Coronary artery (tissue), 2 donors: ENCODE results near the gene CEP85L.
A peak's percentile ranks its signal among the peaks of the same experiment; 100 is the strongest.

Source experiments
- DNase-seq: peaks from one replicate; pipeline ENCODE4 v3.0.0-alpha.2; 2017; ENCODE audit warnings: low spot score
- H3K27ac ChIP-seq, 2 donors: fragments of 200-600 bp; sonication (generic); one replicate each; pipeline ENCODE4 v1.5.1; 2016 to 2019
- H3K4me3 ChIP-seq: fragments of 200-600 bp; sonication (generic); 2 replicates; pipeline ENCODE4 v1.5.1; 2016; ENCODE audit warnings: mild to moderate bottlenecking, moderate library complexity
- CTCF ChIP-seq: fragments of 200-600 bp; sonication (generic); IDR thresholded peaks from one replicate; pipeline ENCODE4 v1.5.1; 2019; ENCODE audit warnings: antibody characterized with exemption

Gene CEP85L

DNA sequence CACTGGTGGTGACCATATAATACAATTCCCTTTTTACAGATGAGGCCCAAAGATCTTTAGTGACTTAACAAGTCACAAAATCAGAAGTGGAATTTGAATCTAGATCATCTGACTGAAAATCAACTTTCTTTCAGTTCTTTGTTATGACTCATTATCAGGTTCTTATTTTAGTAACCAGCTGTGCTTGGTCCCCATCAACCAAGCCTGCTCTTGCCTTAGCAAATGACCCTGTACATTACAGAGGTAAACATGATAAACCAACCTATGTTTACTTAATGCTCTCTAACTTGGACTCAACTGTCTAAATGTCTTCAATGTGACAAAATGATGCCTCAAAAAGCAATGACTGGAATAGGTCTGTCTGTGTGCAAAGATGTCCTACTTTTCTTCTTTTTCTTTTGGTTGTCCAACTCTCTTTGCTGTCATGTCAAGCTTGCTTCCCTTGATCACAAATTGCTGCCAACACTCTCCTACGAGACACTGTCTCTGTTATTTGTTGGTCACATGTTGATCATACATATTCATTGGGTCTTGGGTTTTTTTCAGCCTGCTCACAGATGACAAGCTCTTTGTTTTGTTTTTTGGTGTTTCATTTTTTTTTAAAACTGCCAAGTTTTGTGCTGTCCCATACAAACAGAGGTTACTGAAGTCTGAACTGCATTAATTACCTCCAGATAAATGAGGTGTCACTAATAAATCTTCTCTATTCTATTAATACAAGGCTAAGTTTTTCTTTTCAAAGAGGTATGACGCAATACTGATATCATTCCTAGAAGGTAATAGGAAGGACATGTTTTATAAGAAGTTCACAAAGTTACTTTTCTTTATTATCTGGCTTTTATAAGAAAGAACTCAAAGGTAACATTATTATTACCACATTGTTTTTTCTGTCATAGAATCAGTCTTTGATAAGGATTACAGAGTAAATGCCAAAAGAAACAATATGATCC, 165.5 kb downstream of the CEP85L start:
- TF ChIP-seq CTCF, result no peak
- Histone ChIP-seq H3K27ac (no peak overlapping the region), H3K4me3 (no peak overlapping the region)
- DNase-seq, result no peak

DNA sequence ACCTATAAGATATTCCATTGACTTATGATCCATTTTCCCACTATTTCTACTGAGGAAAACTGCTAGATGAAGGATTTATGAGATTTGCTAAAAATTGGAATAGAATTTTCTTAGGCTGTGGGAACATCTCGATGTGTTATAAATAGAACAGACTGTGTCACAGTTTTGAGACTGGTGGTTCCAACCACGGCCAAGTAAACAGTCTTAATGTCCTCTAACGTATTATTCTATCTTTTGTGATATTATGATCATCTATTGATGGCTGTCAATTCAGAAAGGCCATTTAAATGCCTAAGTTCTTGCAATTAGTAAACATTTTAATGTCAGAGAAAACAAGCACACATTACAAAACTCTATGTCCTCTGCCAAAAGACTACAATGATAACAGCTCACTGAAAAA, 174.8 kb downstream of the CEP85L start:
- H3K27ac ChIP-seq, result peak overlapping the region; percentile 61 to 71
- peak overlapping the region; percentile 54 for H3K4me3 ChIP-seq
- no peak for TF ChIP-seq CTCF
- DNase-seq, result no peak

DNA sequence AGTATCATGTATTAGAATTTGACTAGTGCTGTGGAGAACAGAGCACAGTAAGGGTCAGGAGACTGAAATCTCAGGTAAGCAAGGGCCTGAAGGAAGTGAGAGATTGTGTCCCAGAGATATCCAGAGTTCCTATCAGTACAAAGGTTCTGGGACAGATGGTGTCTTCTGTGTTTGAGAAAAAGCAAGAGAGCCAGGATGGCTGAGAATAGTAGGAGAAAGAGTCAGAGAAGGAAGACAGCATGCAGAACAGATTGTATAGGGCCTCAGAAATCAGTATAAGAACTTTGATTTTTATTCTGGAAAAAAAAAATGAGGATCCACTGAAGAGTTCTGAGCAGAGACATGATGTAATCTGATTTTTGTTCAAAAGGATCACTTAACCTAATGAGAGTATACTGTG, 178.1 kb downstream of the CEP85L start:
- peak overlapping the region in 1 of 2 donors; percentile 52 for H3K27ac ChIP-seq
- TF ChIP-seq CTCF, result no peak
- no peak for DNase-seq

GRCh38 chr6:118469468-118469867, 181.9 kb downstream of the CEP85L start:
- Histone ChIP-seq H3K27ac (no peak overlapping the region), H3K4me3 (no peak overlapping the region)
- TF ChIP-seq CTCF, result no peak
- DNase-seq, result no peak

More for the DNA sequence above, 178.1 kb downstream of the CEP85L start:
- no peak overlapping the region for H3K4me3 ChIP-seq

- no peak overlapping the region for H3K27ac ChIP-seq
- DNase-seq, result no peak
- H3K4me3 ChIP-seq, result no peak overlapping the region
- TF ChIP-seq CTCF, result no peak
Observed at GRCh38 chr6:118468682-118469465, 182.5 kb downstream of the CEP85L start.

- TF ChIP-seq CTCF, result no peak
- no peak for DNase-seq
- no peak overlapping the region for H3K4me3 ChIP-seq
- no peak overlapping the region for H3K27ac ChIP-seq
Observed at GRCh38 chr6:118467181-118467580, 184.2 kb downstream of the CEP85L start.
